ENCODE data around the gene ZNF576.

DNA sequence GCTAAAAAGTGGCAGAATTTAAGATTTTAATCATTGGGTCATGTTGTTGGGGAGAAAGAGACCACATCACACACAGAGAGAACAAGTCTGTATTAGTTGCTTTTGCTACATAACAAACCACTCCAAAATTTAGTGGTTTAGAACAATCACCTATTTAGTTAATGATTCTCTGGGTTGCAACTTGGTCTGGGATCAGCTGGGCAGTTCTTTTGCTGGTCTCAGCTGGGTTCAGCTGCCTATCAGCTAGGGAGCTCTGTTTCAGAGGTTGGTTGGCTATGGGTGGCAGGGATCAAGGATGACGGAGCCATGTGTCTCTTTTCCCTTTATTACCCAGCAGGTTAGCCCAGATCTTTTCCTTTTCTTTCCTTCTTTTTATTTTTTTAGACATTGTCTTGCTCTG, 11.9 kb upstream of the ZNF576 start:
- TF ChIP-seq, protein P1, sequence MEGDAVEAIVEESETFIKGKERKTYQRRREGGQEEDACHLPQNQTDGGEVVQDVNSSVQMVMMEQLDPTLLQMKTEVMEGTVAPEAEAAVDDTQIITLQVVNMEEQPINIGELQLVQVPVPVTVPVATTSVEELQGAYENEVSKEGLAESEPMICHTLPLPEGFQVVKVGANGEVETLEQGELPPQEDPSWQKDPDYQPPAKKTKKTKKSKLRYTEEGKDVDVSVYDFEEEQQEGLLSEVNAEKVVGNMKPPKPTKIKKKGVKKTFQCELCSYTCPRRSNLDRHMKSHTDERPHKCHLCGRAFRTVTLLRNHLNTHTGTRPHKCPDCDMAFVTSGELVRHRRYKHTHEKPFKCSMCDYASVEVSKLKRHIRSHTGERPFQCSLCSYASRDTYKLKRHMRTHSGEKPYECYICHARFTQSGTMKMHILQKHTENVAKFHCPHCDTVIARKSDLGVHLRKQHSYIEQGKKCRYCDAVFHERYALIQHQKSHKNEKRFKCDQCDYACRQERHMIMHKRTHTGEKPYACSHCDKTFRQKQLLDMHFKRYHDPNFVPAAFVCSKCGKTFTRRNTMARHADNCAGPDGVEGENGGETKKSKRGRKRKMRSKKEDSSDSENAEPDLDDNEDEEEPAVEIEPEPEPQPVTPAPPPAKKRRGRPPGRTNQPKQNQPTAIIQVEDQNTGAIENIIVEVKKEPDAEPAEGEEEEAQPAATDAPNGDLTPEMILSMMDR (IDR thresholded peaks at IDR 0.05) = no peak
- TF ChIP-seq EZH2 (IDR thresholded peaks at IDR 0.05; ENCODE audit: borderline replicate concordance, insufficient read depth, low read depth, low read length, poor library complexity, severe bottlenecking) = no peak
